Neuronal stem cell (in vitro differentiated cells): ENCODE results near the gene XPNPEP2.

Source experiments
- DNase-seq: peaks from one replicate; pipeline ENCODE4 v3.0.0-alpha.2; 2013; ENCODE audit warnings: low spot score
- H2AFZ ChIP-seq: one replicate; pipeline ENCODE4 v1.6.1; 2013; ENCODE audit warnings: mild to moderate bottlenecking, low read length, inconsistent platforms
- H2AK5ac ChIP-seq: 2 replicates; pipeline ENCODE4 v1.6.1; 2013; ENCODE audit warnings: low read depth, mild to moderate bottlenecking, inconsistent platforms, low read length, moderate library complexity, mixed read lengths
- H2BK120ac ChIP-seq: 2 replicates; pipeline ENCODE4 v1.6.1; 2013; ENCODE audit warnings: low read depth, mild to moderate bottlenecking, inconsistent platforms, low read length, moderate library complexity, mixed read lengths
- H2BK12ac ChIP-seq: one replicate; pipeline ENCODE4 v1.6.1; 2013; ENCODE audit warnings: low read length, inconsistent platforms
- H2BK15ac ChIP-seq: 2 replicates; pipeline ENCODE4 v1.6.1; 2013; ENCODE audit warnings: mild to moderate bottlenecking, low read length, inconsistent platforms, mixed read lengths
- H2BK5ac ChIP-seq: one replicate; pipeline ENCODE4 v1.6.1; 2013; ENCODE audit warnings: inconsistent platforms, mild to moderate bottlenecking, low read length, moderate library complexity
- H3K14ac ChIP-seq: one replicate; pipeline ENCODE4 v1.6.1; 2013; ENCODE audit warnings: low read length, inconsistent platforms
- H3K18ac ChIP-seq: 2 replicates; pipeline ENCODE4 v1.6.1; 2013; ENCODE audit warnings: low read length, inconsistent platforms
- H3K23ac ChIP-seq: 2 replicates; pipeline ENCODE4 v1.6.1; 2013; ENCODE audit warnings: low read depth, mild to moderate bottlenecking, mixed read lengths, low read length, inconsistent platforms; ENCODE audit not compliant: poor library complexity
- H3K27ac ChIP-seq: replicated peaks from 3 replicates; pipeline ENCODE4 v1.5.1; 2013; ENCODE audit warnings: low read length, inconsistent platforms
- H3K27me3 ChIP-seq, 3 experiments: 2 replicates each; pipeline ENCODE4 v1.6.1; 2013; ENCODE audit warnings: low read length in 3 of 3, mild to moderate bottlenecking in 2 of 3, inconsistent platforms in 1 of 3, low read depth in 1 of 3, mixed read lengths in 1 of 3, moderate library complexity in 1 of 3; ENCODE audit not compliant: control insufficient read depth in 3 of 3, insufficient read depth in 3 of 3
- H3K36me3 ChIP-seq, 2 donors: replicated peaks in 1 of 2; 2 replicates each; pipeline ENCODE4 v1.6.1; 2013; ENCODE audit warnings: low read length in 2 of 2; ENCODE audit not compliant: control insufficient read depth in 2 of 2, insufficient read depth in 2 of 2
- H3K4ac ChIP-seq: 2 replicates; pipeline ENCODE4 v1.6.1; 2013; ENCODE audit warnings: inconsistent platforms, mild to moderate bottlenecking, low read length, moderate library complexity
- H3K4me1 ChIP-seq, 2 donors: 1 replicate in 1 of 2; 2 replicates in 1 of 2; pipeline ENCODE4 v1.6.1; 2013; ENCODE audit warnings: low read length in 2 of 2, low read depth in 1 of 2; ENCODE audit not compliant: control insufficient read depth in 2 of 2, insufficient read depth in 1 of 2
- H3K4me2 ChIP-seq: one replicate; pipeline ENCODE4 v1.6.1; 2013; ENCODE audit warnings: mild to moderate bottlenecking, low read length, inconsistent platforms; ENCODE audit not compliant: insufficient read depth, poor library complexity, severe bottlenecking
- H3K4me3 ChIP-seq, 2 donors: 2 replicates each; pipeline ENCODE4 v1.5.1; 2013; ENCODE audit warnings: low read length in 2 of 2, mild to moderate bottlenecking in 2 of 2, inconsistent platforms in 1 of 2, moderate library complexity in 1 of 2
- H3K79me1 ChIP-seq: one replicate; pipeline ENCODE4 v1.6.1; 2013; ENCODE audit warnings: low read depth, mild to moderate bottlenecking, inconsistent platforms, low read length, moderate library complexity
- H3K9ac ChIP-seq: one replicate; pipeline ENCODE4 v1.6.1; 2013; ENCODE audit warnings: mild to moderate bottlenecking, low read depth, low read length, inconsistent platforms; ENCODE audit not compliant: poor library complexity
- H3K9me3 ChIP-seq, 2 donors: replicated peaks in 1 of 2; 2 replicates each; pipeline versions ENCODE3 to v1.6.1; 2013; ENCODE audit warnings: low read length in 2 of 2, mild to moderate bottlenecking in 2 of 2, inconsistent platforms in 1 of 2, low read depth in 1 of 2, mixed read lengths in 1 of 2, moderate library complexity in 1 of 2; ENCODE audit not compliant: control insufficient read depth in 2 of 2, insufficient read depth in 1 of 2
- H4K8ac ChIP-seq: one replicate; pipeline ENCODE4 v1.6.1; 2013; ENCODE audit warnings: low read depth, mild to moderate bottlenecking, inconsistent platforms, low read length, moderate library complexity
- H4K91ac ChIP-seq: one replicate; pipeline ENCODE4 v1.6.1; 2013; ENCODE audit warnings: low read length, low read depth, mild to moderate bottlenecking, inconsistent platforms; ENCODE audit not compliant: poor library complexity
- WGBS, 2 donors: extraction: QIAGEN DNeasy Blood & Tissue Kit; methylation state at CpG; one replicate each; pipeline ENCODE4 v1.1.7; 2013; ENCODE audit warnings: missing lambda C conversion rate in 2 of 2, mixed read lengths in 1 of 2; ENCODE audit not compliant: insufficient read length in 2 of 2, insufficient replicate concordance in 1 of 2; ENCODE audit errors: extremely low coverage in 2 of 2; 5-methylcytosine and 5-hydroxymethylcytosine counted together

XPNPEP2 gene

GRCh38 chrX:129746557-129747470 lies 8.0 kb downstream of the XPNPEP2 start:
- H3K4ac ChIP-seq: no peak overlapping the region
- H3K27ac ChIP-seq: no peak overlapping the region
- H3K36me3 ChIP-seq: no peaks in the 10 kb centered on the region
- H2AFZ ChIP-seq: no peak overlapping the region
- H2BK12ac ChIP-seq: no peak overlapping the region
- H3K14ac ChIP-seq: no peak overlapping the region
- no peak overlapping the region for H4K8ac ChIP-seq
- H2BK120ac ChIP-seq: no peak overlapping the region
- DNase-seq: no peak
- H3K9me3 ChIP-seq: no peaks in the 10 kb centered on the region
- peaks cover 0 to 4% (median 0%) of the 10 kb centered on the region in 3 experiments for H3K27me3 ChIP-seq
- H3K4me3 ChIP-seq: no peak overlapping the region
- H3K4me1 ChIP-seq: peaks cover 0 to 3% of the 10 kb centered on the region in 2 donors
- WGBS, 2 donors: no CpG with 5 or more reads among the region's 7 CpGs
- no peak overlapping the region for H3K4me2 ChIP-seq
- H2BK15ac ChIP-seq: no peak overlapping the region
- no peak overlapping the region for H3K9ac ChIP-seq
- H3K23ac ChIP-seq: no peak overlapping the region
- no peaks in the 10 kb centered on the region for H3K79me1 ChIP-seq
- no peak overlapping the region for H2BK5ac ChIP-seq
- no peak overlapping the region for H4K91ac ChIP-seq
- no peak overlapping the region for H3K18ac ChIP-seq
- H2AK5ac ChIP-seq: no peak overlapping the region

- no CpG with 5 or more reads among the region's 4 CpGs for WGBS, 2 donors
- H3K4me3 ChIP-seq: no peak overlapping the region
Observed at GRCh38 chrX:129747533-129747932, 8.8 kb downstream of the XPNPEP2 start.

GRCh38 chrX:129748305-129748704 lies 9.5 kb downstream of the XPNPEP2 start:
- Histone ChIP-seq H3K23ac (no peak overlapping the region), H2BK15ac (no peak overlapping the region), H2BK12ac (no peak overlapping the region), H3K18ac (no peak overlapping the region), H2AFZ (no peak overlapping the region), H3K4me1 (peaks cover 0 to 2% of the 10 kb centered on the region in 2 donors), H3K9ac (no peak overlapping the region), H4K8ac (no peak overlapping the region), H2BK120ac (no peak overlapping the region), H2AK5ac (no peak overlapping the region), H3K4ac (no peak overlapping the region), H3K27me3 (peaks cover 0 to 4% (median 0%) of the 10 kb centered on the region in 3 experiments), H3K4me3 (no peak overlapping the region), H3K27ac (no peak overlapping the region), H4K91ac (no peak overlapping the region), H3K79me1 (no peaks in the 10 kb centered on the region), H3K14ac (no peak overlapping the region), H3K9me3 (no peaks in the 10 kb centered on the region), H3K36me3 (no peaks in the 10 kb centered on the region), H3K4me2 (no peak overlapping the region), H2BK5ac (no peak overlapping the region)
- WGBS, 2 donors: no CpG with 5 or more reads among the region's 4 CpGs
- no peak for DNase-seq

More at GRCh38 chrX:129747533-129747932, 8.8 kb downstream of the XPNPEP2 start:
- Histone ChIP-seq H2AK5ac (no peak overlapping the region), H3K18ac (no peak overlapping the region), H3K4ac (no peak overlapping the region), H4K91ac (no peak overlapping the region), H2BK5ac (no peak overlapping the region), H3K79me1 (no peaks in the 10 kb centered on the region), H3K9ac (no peak overlapping the region), H3K23ac (no peak overlapping the region), H3K14ac (no peak overlapping the region), H3K4me1 (peaks cover 0 to 3% of the 10 kb centered on the region in 2 donors), H3K4me2 (no peak overlapping the region), H2AFZ (no peak overlapping the region), H3K27me3 (peaks cover 0 to 4% (median 0%) of the 10 kb centered on the region in 3 experiments), H4K8ac (no peak overlapping the region), H3K9me3 (no peaks in the 10 kb centered on the region), H3K27ac (no peak overlapping the region), H2BK15ac (no peak overlapping the region), H2BK12ac (no peak overlapping the region), H2BK120ac (no peak overlapping the region), H3K36me3 (no peaks in the 10 kb centered on the region)
- no peak for DNase-seq

- H3K4ac ChIP-seq: no peak overlapping the region
- no peak overlapping the region for H2AFZ ChIP-seq
- H3K23ac ChIP-seq: no peak overlapping the region
- no peak overlapping the region for H2BK5ac ChIP-seq
- H3K27ac ChIP-seq: no peak overlapping the region
- no peak overlapping the region for H2BK15ac ChIP-seq
- H2AK5ac ChIP-seq: no peak overlapping the region
- H3K9ac ChIP-seq: no peak overlapping the region
- H3K27me3 ChIP-seq: no peaks in the 10 kb centered on the region
- no peak overlapping the region for H4K91ac ChIP-seq
- DNase-seq: no peak
- WGBS, 2 donors: no CpG with 5 or more reads among the region's 2 CpGs
- H3K9me3 ChIP-seq: no peaks in the 10 kb centered on the region
- H3K4me1 ChIP-seq: peaks cover 0 to 2% of the 10 kb centered on the region in 2 donors
- H4K8ac ChIP-seq: no peak overlapping the region
- H3K4me3 ChIP-seq: no peak overlapping the region
- H3K18ac ChIP-seq: no peak overlapping the region
- H3K79me1 ChIP-seq: no peaks in the 10 kb centered on the region
- H2BK120ac ChIP-seq: no peak overlapping the region
- no peaks in the 10 kb centered on the region for H3K36me3 ChIP-seq
- H2BK12ac ChIP-seq: no peak overlapping the region
- no peak overlapping the region for H3K14ac ChIP-seq
- no peak overlapping the region for H3K4me2 ChIP-seq
Observed at GRCh38 chrX:129749069-129749468, 10.3 kb downstream of the XPNPEP2 start.
